WTC11 (cell line): Measurements from ENCODE around the gene MLYCD.
"Not testable (repeated sequence)": the region's sequence is repeated elsewhere in the genome, so short reads cannot be mapped to it uniquely, and the experiment has no call there.

ENCODE experiments used
- ATF3 ChIP-seq: sonication (generic); formaldehyde crosslinking; conservative IDR thresholded peaks from 2 replicates; pipeline ENCODE4 v1.8.1; 2022; ENCODE audit warnings: mild to moderate bottlenecking, missing genetic modification reagents
- ESRRA ChIP-seq: sonication (generic); formaldehyde crosslinking; IDR thresholded peaks from 2 replicates; pipeline ENCODE4 v1.8.1; 2022; ENCODE audit warnings: mild to moderate bottlenecking, missing genetic modification reagents, borderline replicate concordance
- JUN ChIP-seq: sonication (generic); formaldehyde crosslinking; IDR thresholded peaks from 2 replicates; pipeline ENCODE4 v1.8.0; 2023; ENCODE audit warnings: mild to moderate bottlenecking, missing genetic modification reagents
- ZNF263 ChIP-seq: sonication (generic); formaldehyde crosslinking; IDR thresholded peaks from 2 replicates; pipeline ENCODE4 v1.8.1; 2022; ENCODE audit warnings: low read depth, mild to moderate bottlenecking, moderate library complexity, missing genetic modification reagents
- TF ChIP-seq, protein P1 (sequence below): sonication (generic); formaldehyde crosslinking; conservative IDR thresholded peaks from 2 replicates; pipeline ENCODE4 v1.8.1; 2023; ENCODE audit warnings: mild to moderate bottlenecking, low read depth, missing genetic modification reagents, moderate library complexity
- TF ChIP-seq, protein P2 (sequence below): sonication (generic); formaldehyde crosslinking; IDR thresholded peaks from 2 replicates; pipeline ENCODE4 v1.8.1; 2023; ENCODE audit warnings: mild to moderate bottlenecking, missing genetic modification reagents
- TF ChIP-seq, protein P3 (sequence below): fragments of 200-600 bp; IDR thresholded peaks from 2 replicates; pipeline ENCODE4 v1.8.0; 2022; ENCODE audit warnings: antibody characterized with exemption

DNA sequence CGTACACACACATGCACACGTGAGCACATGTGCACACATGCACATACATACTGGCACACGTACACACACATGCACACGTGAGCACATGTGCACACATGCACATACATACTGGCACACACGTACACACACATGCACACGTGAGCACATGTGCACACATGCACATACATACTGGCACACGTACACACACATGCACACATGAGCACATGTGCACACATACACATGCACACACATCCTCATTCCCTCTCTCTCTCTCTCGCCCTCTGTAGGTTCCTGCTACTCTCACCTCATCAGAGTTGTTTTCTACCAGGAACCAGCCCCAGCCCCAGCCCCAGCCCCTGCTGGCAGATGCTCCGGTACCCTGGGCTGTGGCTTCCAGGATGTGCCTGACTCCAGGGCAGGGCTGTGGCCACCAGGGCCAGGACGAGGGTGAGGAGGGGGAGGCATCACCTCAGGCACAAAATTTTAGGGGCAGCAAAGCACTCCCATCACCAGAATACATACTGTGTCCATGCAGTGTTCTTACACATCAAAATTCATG is 52.0 kb downstream of the MLYCD start:
- TF ChIP-seq ZNF263 (CRISPR knock-in tag); ESRRA (CRISPR knock-in tag); ATF3; JUN (CRISPR knock-in tag): not testable (repeated sequence)
- TF ChIP-seq, protein P1, sequence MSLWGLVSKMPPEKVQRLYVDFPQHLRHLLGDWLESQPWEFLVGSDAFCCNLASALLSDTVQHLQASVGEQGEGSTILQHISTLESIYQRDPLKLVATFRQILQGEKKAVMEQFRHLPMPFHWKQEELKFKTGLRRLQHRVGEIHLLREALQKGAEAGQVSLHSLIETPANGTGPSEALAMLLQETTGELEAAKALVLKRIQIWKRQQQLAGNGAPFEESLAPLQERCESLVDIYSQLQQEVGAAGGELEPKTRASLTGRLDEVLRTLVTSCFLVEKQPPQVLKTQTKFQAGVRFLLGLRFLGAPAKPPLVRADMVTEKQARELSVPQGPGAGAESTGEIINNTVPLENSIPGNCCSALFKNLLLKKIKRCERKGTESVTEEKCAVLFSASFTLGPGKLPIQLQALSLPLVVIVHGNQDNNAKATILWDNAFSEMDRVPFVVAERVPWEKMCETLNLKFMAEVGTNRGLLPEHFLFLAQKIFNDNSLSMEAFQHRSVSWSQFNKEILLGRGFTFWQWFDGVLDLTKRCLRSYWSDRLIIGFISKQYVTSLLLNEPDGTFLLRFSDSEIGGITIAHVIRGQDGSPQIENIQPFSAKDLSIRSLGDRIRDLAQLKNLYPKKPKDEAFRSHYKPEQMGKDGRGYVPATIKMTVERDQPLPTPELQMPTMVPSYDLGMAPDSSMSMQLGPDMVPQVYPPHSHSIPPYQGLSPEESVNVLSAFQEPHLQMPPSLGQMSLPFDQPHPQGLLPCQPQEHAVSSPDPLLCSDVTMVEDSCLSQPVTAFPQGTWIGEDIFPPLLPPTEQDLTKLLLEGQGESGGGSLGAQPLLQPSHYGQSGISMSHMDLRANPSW, result not testable (repeated sequence)
- TF ChIP-seq, protein P2, sequence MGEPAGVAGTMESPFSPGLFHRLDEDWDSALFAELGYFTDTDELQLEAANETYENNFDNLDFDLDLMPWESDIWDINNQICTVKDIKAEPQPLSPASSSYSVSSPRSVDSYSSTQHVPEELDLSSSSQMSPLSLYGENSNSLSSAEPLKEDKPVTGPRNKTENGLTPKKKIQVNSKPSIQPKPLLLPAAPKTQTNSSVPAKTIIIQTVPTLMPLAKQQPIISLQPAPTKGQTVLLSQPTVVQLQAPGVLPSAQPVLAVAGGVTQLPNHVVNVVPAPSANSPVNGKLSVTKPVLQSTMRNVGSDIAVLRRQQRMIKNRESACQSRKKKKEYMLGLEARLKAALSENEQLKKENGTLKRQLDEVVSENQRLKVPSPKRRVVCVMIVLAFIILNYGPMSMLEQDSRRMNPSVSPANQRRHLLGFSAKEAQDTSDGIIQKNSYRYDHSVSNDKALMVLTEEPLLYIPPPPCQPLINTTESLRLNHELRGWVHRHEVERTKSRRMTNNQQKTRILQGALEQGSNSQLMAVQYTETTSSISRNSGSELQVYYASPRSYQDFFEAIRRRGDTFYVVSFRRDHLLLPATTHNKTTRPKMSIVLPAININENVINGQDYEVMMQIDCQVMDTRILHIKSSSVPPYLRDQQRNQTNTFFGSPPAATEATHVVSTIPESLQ, result not testable (repeated sequence)
- TF ChIP-seq, protein P3, sequence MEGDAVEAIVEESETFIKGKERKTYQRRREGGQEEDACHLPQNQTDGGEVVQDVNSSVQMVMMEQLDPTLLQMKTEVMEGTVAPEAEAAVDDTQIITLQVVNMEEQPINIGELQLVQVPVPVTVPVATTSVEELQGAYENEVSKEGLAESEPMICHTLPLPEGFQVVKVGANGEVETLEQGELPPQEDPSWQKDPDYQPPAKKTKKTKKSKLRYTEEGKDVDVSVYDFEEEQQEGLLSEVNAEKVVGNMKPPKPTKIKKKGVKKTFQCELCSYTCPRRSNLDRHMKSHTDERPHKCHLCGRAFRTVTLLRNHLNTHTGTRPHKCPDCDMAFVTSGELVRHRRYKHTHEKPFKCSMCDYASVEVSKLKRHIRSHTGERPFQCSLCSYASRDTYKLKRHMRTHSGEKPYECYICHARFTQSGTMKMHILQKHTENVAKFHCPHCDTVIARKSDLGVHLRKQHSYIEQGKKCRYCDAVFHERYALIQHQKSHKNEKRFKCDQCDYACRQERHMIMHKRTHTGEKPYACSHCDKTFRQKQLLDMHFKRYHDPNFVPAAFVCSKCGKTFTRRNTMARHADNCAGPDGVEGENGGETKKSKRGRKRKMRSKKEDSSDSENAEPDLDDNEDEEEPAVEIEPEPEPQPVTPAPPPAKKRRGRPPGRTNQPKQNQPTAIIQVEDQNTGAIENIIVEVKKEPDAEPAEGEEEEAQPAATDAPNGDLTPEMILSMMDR, result not testable (repeated sequence)
